Chondrocyte (in vitro differentiated cells): ENCODE results near the gene NEK4. TPM values are rescaled to one million over a fixed set of nuclear protein-coding genes. Genes with fewer than 3 reads are reported as not detected.

Experiments
- DNase-seq: peaks from one replicate; pipeline ENCODE4 v3.0.0; 2021; ENCODE audit warnings: mixed read lengths, low spot score
- H3K27ac Mint-ChIP-seq: one replicate; pipeline ENCODE4 v1.8.0; 2021; ENCODE audit warnings: mild to moderate bottlenecking, moderate library complexity, mixed read lengths; ENCODE audit not compliant: unreplicated experiment
- H3K27me3 Mint-ChIP-seq: 2 replicates; pipeline ENCODE4 v1.8.0; 2021; ENCODE audit warnings: low read depth, mixed read lengths
- H3K36me3 Mint-ChIP-seq: 2 replicates; pipeline ENCODE4 v1.8.0; 2021; ENCODE audit warnings: low read depth, mixed read lengths
- H3K4me1 Mint-ChIP-seq: 2 replicates; pipeline ENCODE4 v1.8.0; 2021; ENCODE audit warnings: low read depth, mild to moderate bottlenecking, mixed read lengths
- H3K4me3 Mint-ChIP-seq: one replicate; pipeline ENCODE4 v1.8.0; 2021; ENCODE audit warnings: mild to moderate bottlenecking, moderate library complexity, mixed read lengths; ENCODE audit not compliant: unreplicated experiment
- H3K9me3 Mint-ChIP-seq: 2 replicates; pipeline ENCODE4 v1.8.0; 2021; ENCODE audit warnings: low read depth, mixed read lengths
- total RNA-seq: library from RNA; stranded (reverse); gene quantifications from 3 replicates; pipeline ENCODE4 v1.2.1, GENCODE V29; 2021
- TF ChIP-seq, protein P1 (sequence below): fragments of 200-600 bp; sonication (generic); IDR thresholded peaks from 2 replicates; pipeline ENCODE4 v1.5.0; 2021; ENCODE audit warnings: antibody characterized with exemption, mild to moderate bottlenecking, moderate library complexity

Gene NEK4
- total RNA-seq, 1 donor from 2014 or later: 11.6 TPM

DNA sequence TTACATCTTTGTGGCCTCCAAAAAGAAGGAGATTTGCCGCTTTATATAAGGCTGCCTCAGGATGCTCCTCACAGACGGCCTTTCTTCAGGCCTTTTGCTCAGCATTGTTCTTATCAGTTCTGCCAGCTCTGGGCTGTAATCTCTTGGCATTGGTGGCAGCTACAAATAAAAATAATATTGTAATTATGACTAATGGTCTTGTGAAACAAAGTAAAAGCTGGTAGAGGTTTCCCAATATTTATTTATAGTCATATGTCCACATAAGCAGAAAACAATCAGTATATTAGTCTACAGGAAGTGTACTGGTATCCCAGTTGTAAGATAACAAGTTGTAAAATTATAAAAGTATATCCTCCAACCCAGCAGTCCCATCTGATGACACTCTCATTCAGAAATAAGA lies 7.3 kb downstream of the NEK4 start:
- Mint-ChIP-seq H3K36me3 (peaks cover 28% of the 10 kb centered on the region), H3K9me3 (no peaks in the 10 kb centered on the region), H3K27ac (no peak overlapping the region), H3K27me3 (no peaks in the 10 kb centered on the region), H3K4me1 (no peaks in the 10 kb centered on the region), H3K4me3 (no peak overlapping the region)
- no peak for DNase-seq
- TF ChIP-seq, protein P1, sequence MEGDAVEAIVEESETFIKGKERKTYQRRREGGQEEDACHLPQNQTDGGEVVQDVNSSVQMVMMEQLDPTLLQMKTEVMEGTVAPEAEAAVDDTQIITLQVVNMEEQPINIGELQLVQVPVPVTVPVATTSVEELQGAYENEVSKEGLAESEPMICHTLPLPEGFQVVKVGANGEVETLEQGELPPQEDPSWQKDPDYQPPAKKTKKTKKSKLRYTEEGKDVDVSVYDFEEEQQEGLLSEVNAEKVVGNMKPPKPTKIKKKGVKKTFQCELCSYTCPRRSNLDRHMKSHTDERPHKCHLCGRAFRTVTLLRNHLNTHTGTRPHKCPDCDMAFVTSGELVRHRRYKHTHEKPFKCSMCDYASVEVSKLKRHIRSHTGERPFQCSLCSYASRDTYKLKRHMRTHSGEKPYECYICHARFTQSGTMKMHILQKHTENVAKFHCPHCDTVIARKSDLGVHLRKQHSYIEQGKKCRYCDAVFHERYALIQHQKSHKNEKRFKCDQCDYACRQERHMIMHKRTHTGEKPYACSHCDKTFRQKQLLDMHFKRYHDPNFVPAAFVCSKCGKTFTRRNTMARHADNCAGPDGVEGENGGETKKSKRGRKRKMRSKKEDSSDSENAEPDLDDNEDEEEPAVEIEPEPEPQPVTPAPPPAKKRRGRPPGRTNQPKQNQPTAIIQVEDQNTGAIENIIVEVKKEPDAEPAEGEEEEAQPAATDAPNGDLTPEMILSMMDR: no peak

DNA sequence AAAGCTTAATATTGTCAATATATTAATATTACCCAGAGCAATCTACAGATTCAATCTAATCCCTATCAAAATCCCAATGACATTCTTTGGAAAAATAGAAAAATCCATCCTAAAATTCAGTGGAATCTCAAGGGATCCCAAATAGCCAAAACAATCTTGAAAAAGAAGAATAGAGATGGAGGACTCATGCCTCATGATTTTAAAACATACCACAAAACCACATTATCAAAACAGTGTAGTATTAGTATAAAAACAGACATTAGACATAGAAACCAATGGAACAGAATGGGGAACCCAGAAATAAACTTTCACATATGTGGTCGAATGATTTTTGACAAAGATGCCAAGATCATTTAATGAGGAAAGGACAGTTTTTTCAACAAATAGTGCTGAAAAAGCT lies 14.6 kb downstream of the NEK4 start:
- TF ChIP-seq, protein P1: no peak
- Mint-ChIP-seq H3K36me3 (peaks cover 31% of the 10 kb centered on the region), H3K4me1 (peaks cover 9% of the 10 kb centered on the region), H3K4me3 (no peak overlapping the region), H3K27me3 (no peaks in the 10 kb centered on the region), H3K27ac (no peak overlapping the region), H3K9me3 (peaks cover 5% of the 10 kb centered on the region)
- DNase-seq: no peak

DNA sequence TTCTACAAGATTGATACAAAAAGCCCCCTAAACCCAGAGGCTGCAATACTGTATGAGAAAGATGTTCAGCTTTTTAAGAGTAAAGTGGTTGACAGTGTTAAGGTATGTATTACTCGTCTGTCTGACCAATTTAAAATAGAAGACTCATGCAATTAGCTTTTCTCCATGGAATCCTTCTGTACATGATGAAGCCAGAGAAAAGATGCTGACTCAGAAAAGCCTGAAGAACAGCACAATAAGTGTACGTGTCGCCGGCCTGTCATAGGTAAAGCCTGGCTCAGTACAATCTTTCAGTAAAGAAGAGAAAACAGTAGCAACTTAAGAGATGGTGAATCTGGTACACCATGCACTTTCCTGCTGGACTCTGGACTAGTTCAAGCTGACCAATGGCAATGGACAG lies 16.4 kb downstream of the NEK4 start:
- DNase-seq: no peak
- H3K9me3 Mint-ChIP-seq: peaks cover 5% of the 10 kb centered on the region
- no peaks in the 10 kb centered on the region for H3K27me3 Mint-ChIP-seq
- peaks cover 34% of the 10 kb centered on the region for H3K36me3 Mint-ChIP-seq
- peaks cover 9% of the 10 kb centered on the region for H3K4me1 Mint-ChIP-seq
- no peak overlapping the region for H3K27ac Mint-ChIP-seq
- no peak overlapping the region for H3K4me3 Mint-ChIP-seq
- TF ChIP-seq, protein P1: no peak

DNA sequence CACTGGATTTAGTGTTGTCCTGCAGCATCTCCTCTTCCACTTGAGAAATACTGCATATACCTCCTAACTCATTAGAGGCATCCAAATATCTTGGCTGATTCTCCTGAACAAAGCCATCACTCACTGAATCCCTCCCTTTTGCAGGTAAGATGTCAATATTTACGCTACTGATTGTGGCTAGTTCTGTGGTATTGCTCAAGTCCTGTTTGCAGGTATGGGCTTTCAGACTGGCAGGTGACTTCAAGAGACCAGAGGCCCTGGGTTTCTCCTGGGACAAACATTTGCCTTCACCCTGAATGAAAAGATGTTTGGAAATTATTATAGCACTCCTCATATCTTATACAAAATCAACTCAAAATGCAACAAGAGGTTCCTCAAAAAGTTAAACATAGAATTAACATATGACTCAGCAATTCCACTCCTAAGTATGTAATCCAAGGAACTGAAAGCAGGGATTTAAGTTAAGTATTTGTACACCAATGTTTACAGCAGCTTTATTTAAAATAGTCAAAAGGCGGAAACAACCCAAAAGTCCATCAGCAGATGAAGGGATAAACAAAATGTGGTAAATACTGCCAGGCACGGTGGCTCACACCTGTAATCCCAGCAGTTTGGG lies 18.6 kb downstream of the NEK4 start:
- no peak for DNase-seq
- Mint-ChIP-seq H3K27ac (peak overlapping the region; percentile 1), H3K27me3 (no peaks in the 10 kb centered on the region), H3K4me1 (peaks cover 9% of the 10 kb centered on the region), H3K36me3 (peaks cover 31% of the 10 kb centered on the region), H3K4me3 (no peak overlapping the region), H3K9me3 (peaks cover 5% of the 10 kb centered on the region)
- TF ChIP-seq, protein P1: no peak

DNA sequence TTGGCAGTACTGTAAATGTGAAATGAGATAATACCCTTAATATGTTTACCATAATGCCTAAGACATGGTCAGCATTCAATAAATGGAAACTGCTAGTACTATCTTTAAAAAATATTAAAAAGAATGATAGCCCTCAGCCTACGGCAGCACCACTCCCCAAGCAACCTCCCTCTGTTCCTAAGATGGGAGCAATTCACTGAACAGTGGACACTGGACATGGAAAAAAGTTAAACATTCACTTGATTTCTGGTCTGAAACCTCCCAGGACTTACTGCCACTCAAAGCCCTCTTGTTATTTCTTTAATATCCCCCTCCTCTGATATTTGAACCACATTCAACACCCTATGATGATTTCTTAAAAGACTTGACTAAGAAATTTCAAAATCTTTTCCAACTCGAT lies 27.0 kb downstream of the NEK4 start:
- H3K9me3 Mint-ChIP-seq: no peaks in the 10 kb centered on the region
- DNase-seq: no peak
- no peak overlapping the region for H3K27ac Mint-ChIP-seq
- no peaks in the 10 kb centered on the region for H3K4me1 Mint-ChIP-seq
- H3K27me3 Mint-ChIP-seq: no peaks in the 10 kb centered on the region
- no peak overlapping the region for H3K4me3 Mint-ChIP-seq
- TF ChIP-seq, protein P1: no peak
- peaks cover 25% of the 10 kb centered on the region for H3K36me3 Mint-ChIP-seq
